Melanocyte of skin (primary cell): Measurements from ENCODE around the gene C12orf54. TPM values are rescaled to one million over a fixed set of nuclear protein-coding genes. Genes with fewer than 3 reads are reported as not detected.

Experiments
- total RNA-seq, 2 donors: library from RNA; depleted of rRNA; stranded (reverse); fragments of >200 nt; gene quantifications; 2 replicates each; pipeline ENCODE4 v1.2.3, GENCODE V29; 2012

Gene C12orf54
- not detected for total RNA-seq

DNA sequence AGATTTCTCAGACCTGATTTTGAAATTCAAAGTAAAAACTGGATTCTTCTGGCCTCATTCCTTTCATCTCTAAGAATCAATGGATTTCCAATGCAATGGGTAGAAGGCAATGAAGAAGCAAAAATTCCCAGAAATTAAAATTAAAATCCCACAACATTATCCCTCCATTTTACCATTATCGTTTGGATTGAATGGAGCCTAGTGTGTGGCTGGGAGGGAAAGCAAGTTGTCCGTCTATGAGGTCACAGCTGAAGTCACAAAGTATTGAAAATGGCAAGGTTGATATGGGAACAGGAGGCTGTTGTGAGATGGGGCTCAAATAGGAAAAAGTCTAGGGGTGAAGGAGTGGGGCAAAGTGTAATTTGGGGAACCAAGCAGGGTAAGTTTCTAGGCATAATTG is at the start of gene C12orf54:
Gene C12orf54 (plus strand): TSS at position 301 of the 400 bp plus-strand sequence. CDS start 799 bp downstream, outside the sequence.

DNA sequence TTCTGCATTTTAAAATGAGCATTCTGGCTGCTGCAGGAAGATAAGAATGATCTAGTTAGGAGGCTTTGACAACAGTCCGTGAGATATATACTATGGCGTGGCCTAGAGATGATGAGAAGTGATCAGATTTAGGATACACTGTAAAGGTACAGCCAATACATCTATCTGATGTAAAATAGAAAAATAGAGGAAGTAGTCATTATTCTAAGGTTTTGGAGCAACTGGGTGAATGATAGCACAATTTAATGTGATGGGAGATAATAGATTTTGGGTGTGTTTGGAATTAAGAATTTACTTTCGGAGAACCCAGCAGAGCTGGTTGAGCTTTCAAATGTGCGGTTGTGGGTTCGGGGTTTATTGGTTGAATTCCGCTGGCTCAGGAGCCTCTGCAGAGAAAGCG is 10.0 kb upstream of the C12orf54 start, which contains the start of gene ANP32D:
Gene ANP32D (plus strand): TSS at position 301 of the 400 bp plus-strand sequence. CDS start 106 bp downstream, outside the sequence.

DNA sequence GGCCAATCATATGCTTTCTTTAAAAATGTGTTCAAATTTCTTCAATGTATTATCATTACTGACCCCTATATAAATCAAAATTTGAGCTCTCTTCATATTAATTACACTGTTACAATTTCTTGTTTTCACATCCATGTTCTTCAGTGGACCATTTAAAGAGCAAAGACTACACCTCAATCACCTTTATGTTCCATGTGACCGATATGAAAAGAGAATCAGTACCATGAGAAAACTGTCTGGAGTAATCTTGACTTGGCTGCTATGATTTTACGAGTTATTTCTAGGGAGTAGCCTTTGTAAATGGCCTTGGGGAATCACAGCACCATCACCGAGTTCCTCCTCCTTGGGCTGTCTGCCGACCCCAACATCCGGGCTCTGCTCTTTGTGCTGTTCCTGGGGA is 43.0 kb downstream of the C12orf54 start, which contains the start of gene OR8S1:
Gene OR8S1 (plus strand): TSS at position 301 of the 400 bp plus-strand sequence. CDS start 0 bp downstream, at position 301.

Other genes starting within 250 kb of the C12orf54 start
- gene ZNF641, start 131.6 kb upstream of the C12orf54 start, total RNA-seq: 10 to 100 TPM; 10.3 TPM
- gene ANP32D, start 9.9 kb upstream of the C12orf54 start, total RNA-seq: not detected
- gene OR8S1, start 43.1 kb downstream of the C12orf54 start, total RNA-seq: not detected
- gene LALBA, start 87.5 kb downstream of the C12orf54 start, total RNA-seq: not detected
- 10 to 100 TPM; 50.9 to 64.3 TPM for gene KANSL2, start 199.7 kb downstream of the C12orf54 start, total RNA-seq
- 10 to 100 TPM; 29.3 to 49.0 TPM for gene CCNT1, start 234.2 kb downstream of the C12orf54 start, total RNA-seq